GM12878 (cell line): ENCODE measurements around the gene DCAF4. TPM values are rescaled to one million over a fixed set of nuclear protein-coding genes. Genes with fewer than 3 reads are reported as not detected.

Experiments used
- CEBPZ ChIP-seq: fragments of 150-350 bp; IDR thresholded peaks from 2 replicates; pipeline ENCODE4 v1.6.1; 2016; ENCODE audit warnings: low read depth, low read length
- CHD2 ChIP-seq: IDR thresholded peaks from 2 replicates; pipeline ENCODE4 v1.6.1; 2011; ENCODE audit warnings: low read depth, low read length, improper control_type of control experiment, borderline replicate concordance
- HDAC2 ChIP-seq: fragments of 200-600 bp; sonication (generic); IDR thresholded peaks from 2 replicates; pipeline ENCODE4 v1.6.1; 2017
- IKZF1 ChIP-seq: fragments of 450-650 bp; conservative IDR thresholded peaks from 2 replicates; pipeline ENCODE4 v1.6.1; 2017; ENCODE audit warnings: antibody characterized with exemption, mild to moderate bottlenecking
- MEF2A ChIP-seq: IDR thresholded peaks from 2 replicates; pipeline ENCODE4 v1.6.1; 2011; ENCODE audit warnings: low read depth, mild to moderate bottlenecking, low read length, moderate library complexity; ENCODE audit not compliant: insufficient read depth
- MYC ChIP-seq: IDR thresholded peaks from 2 replicates; pipeline ENCODE4 v1.6.1; 2011; ENCODE audit warnings: mild to moderate bottlenecking, low read length, moderate library complexity, inconsistent platforms; ENCODE audit not compliant: insufficient read depth, insufficient replicate concordance, insufficient read length, severe bottlenecking
- SREBF2 ChIP-seq: IDR thresholded peaks from 2 replicates; pipeline ENCODE4 v1.6.1; 2012; ENCODE audit warnings: mild to moderate bottlenecking, low read length
- SUZ12 ChIP-seq: fragments of 200-600 bp; sonication (generic); IDR thresholded peaks from one replicate; pipeline ENCODE4 v1.6.1; 2018; ENCODE audit warnings: antibody characterized with exemption, mild to moderate bottlenecking; ENCODE audit not compliant: unreplicated experiment
- USF1 ChIP-seq: IDR thresholded peaks from 2 replicates; pipeline ENCODE4 v1.6.1; 2011; ENCODE audit warnings: borderline replicate concordance, low read depth, mild to moderate bottlenecking, moderate library complexity, mixed read lengths, low read length; ENCODE audit not compliant: insufficient read depth; ENCODE audit errors: extremely low read length
- ZNF217 ChIP-seq: fragments of 450-650 bp; IDR thresholded peaks from 2 replicates; pipeline ENCODE4 v1.6.1; 2017; ENCODE audit warnings: antibody characterized with exemption, mild to moderate bottlenecking
- polyA plus RNA-seq, 11 experiments: library from polyadenylated mRNA; depleted of rRNA in 4 of 11; unstranded in 6 of 11; stranded (reverse) in 5 of 11; fragments of >200 nt; fragmentation: Nextera tagmentation in 4 of 11; fragmentation: Illumina TruSeq in 1 of 11; extraction: Ambion mirVana in 4 of 11; extraction: Trizol in 1 of 11; gene quantifications; 1 replicate in 1 of 11; 2 replicates in 10 of 11; pipeline versions ENCODE4 v1.2.1 to v1.2.3, GENCODE V29; 2011 to 2016; ENCODE audit warnings: inconsistent platforms in 2 of 11, missing spikeins in 2 of 11, low read depth in 1 of 11
- total RNA-seq, 4 experiments: library from RNA; depleted of rRNA in 3 of 4; stranded (reverse); fragments of >200 nt in 3 of 4; fragmentation: Illumina TruSeq in 1 of 4; extraction: Trizol in 1 of 4; gene quantifications; 2 replicates each; pipeline versions ENCODE4 v1.2.1 to v1.2.3, GENCODE V29; 2013 to 2021

The DCAF4 gene
- total and polyA plus RNA-seq, 10 of the 15 experiments (the other 5 are each of a cell fraction or from before 2014, with no cell fraction given) = 2.6 to 51.1 (median 21.0) TPM

DNA sequence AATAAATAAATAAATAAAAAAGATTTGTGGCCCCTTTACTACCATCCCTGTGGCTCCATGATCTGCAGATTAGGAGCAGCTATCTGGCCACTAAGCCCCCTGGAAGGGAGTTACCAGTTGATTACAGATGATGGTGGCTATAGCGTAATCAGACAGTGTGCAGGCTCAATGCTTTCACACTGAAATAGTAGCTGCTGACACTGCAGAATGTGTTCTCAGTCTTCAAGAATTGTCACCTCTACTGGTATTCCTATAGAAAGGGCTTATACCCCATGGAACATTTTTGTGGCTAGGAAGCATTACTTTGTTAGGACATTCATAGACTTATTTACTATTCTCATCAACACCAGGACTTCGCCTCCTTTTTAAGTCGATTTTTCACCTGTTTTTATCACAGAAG lies 30.9 kb downstream of the DCAF4 start (continued):
- TF ChIP-seq CEBPZ = no peak
- TF ChIP-seq HDAC2 = no peak
- TF ChIP-seq MEF2A = no peak
- TF ChIP-seq USF1 = no peak
- no peak for TF ChIP-seq SREBF2
- no peak for TF ChIP-seq SUZ12
- TF ChIP-seq ZNF217 = no peak
- no peak for TF ChIP-seq MYC
- no peak for TF ChIP-seq CHD2
- TF ChIP-seq IKZF1 = no peak
- TF ChIP-seq, all 136 proteins: peak for 0
